Measurements from ENCODE around the gene PEX13.

The PEX13 gene

DNA sequence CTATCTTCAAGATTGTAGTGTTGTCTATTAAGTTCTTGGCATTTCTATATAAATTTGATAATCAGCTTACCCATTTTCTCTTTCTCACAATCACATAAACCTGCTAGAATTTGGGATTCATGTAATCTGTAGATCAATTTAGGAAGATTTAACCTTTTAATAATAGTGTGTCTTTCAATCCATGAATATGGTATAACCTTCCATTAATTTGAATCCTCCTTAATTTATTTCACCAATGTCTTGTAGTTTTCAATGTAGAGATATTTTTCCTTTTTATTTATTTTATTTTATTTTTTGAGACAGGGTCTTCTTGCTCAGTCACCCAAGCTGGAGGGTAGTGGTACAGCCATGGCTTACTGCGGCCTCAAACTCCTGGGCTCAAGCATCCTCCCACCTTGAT lies 68.4 kb downstream of the PEX13 start:
- no peak for DNase-seq

DNA sequence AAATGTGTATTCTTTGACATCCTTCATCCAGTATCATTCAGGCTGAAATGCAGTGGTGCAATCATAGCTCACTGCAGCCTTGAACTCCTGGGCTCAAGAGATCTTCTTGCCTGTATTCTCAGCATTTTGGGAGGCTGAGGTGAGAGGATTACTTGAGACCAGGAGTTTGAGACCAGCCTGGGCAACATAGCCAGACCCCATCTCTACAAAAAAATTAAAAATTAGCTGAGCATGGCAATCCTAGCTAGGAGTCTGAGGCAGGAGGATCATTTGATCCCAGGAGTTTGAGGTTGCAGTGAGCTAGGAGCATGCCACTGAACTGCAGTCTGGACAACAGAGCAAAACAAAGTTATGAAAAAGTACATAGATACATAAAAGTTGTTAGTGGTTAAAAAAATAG lies 72.3 kb downstream of the PEX13 start:
- no peak for DNase-seq

DNA sequence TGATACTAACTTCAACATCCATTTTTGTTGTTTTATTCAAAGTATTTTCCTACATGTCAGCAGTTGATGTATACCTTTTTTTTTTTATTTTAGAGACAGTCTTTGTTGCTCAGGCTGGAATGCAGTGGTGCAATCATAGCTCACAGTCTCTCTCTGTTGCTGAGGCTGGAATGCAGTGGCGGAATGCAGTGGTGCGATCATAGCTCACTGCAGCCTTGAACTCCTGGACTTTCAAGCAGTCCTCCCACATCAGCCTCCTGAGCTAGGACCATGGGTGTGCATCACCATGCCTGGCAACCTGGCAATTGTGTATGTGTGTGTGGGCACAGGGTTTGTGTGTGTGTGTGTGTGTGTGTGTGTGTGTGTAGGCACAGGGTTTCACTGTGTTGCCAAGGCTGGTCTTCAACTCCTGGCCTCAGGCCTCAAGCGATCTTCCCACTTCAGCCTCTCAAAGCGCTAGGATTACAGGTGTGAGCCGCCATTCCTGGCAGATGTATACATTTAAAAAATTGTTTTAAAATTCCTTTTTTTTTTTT lies 72.9 kb downstream of the PEX13 start:
- DNase-seq = no peak

DNA sequence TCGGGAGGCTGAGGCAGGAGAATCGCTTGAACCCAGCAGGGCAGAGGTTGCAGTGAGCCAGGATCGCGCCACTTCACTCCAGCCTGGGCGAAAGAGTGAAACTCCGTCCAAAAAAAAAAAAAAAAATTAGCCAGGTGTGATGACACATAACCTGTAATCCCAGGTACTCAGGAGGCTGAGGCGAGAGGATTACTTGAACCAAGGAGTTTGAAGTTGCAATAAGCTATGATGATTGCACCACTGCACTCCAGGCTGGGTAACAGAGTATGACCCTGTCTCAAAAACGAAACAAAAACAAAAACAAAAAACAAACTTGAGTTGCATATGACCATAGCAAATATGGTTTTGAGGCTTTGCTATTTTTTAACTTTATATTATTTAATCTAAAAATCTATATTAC lies 74.0 kb downstream of the PEX13 start:
- DNase-seq = no peak

DNA sequence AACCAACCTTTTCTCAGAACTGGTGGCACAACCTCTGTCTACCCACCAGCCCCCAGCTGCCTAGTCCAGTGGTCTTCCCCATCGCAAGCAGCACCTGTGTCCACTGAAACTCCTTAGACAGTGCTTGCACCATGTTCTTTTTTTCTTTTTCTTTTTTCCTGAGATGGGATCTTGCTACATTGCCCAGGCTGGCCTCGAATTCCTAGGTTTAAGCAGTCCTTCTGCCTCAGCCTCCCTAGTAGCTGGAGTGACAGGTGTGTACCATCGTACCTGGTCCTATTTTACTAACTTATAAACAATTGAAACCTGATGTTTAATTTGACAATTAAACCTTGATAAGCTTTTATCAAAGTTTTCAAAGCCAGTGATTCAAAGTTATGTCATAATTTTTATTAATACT lies 78.9 kb downstream of the PEX13 start:
- DNase-seq = no peak

DNA sequence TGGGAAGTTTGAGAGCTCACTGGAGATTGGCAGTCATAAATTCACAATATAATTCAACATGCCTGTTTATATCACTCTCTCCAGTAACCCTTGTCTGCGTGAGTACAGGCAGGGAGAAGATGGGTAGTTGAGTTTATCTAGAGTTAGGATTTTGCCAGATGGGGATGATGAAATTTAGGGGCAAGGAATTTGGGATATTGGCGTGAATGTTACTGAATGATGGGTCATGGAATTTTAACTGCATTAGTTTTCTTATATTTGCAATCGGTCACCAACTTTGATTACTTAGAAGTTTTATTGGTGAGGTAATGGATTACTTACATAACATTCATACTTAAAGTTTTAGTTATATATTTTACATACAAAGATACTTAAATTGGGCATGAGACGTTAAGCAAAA lies 83.3 kb downstream of the PEX13 start:
- no peak for DNase-seq
